Measurements from ENCODE around the gene MEPE. TPM values are rescaled to one million over a fixed set of nuclear protein-coding genes. Genes with fewer than 3 reads are reported as not detected.

Gene MEPE
- total RNA-seq, 4 donors from 2014 or later: not detected

DNA sequence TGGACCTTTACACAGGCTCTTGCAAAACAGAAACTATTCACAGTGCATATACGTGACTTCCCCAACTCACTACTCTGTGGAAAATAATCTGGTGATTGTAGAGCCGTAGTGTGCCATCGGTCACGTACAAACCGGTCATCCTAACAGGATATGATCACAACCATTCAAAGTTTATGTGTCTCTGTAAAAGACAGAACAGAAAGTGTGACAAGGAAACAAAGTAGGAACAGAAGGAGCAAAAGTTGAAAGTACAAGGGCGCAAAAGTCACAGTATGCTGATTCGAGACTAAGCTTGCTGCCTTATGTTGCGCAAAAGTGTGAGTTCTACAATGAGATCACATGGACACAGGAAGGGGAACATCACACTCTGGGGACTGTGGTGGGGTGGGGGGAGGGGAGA lies 18.6 kb downstream of the MEPE start:
- TF ChIP-seq, protein P1, sequence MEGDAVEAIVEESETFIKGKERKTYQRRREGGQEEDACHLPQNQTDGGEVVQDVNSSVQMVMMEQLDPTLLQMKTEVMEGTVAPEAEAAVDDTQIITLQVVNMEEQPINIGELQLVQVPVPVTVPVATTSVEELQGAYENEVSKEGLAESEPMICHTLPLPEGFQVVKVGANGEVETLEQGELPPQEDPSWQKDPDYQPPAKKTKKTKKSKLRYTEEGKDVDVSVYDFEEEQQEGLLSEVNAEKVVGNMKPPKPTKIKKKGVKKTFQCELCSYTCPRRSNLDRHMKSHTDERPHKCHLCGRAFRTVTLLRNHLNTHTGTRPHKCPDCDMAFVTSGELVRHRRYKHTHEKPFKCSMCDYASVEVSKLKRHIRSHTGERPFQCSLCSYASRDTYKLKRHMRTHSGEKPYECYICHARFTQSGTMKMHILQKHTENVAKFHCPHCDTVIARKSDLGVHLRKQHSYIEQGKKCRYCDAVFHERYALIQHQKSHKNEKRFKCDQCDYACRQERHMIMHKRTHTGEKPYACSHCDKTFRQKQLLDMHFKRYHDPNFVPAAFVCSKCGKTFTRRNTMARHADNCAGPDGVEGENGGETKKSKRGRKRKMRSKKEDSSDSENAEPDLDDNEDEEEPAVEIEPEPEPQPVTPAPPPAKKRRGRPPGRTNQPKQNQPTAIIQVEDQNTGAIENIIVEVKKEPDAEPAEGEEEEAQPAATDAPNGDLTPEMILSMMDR (IDR thresholded peaks at IDR 0.05; ENCODE audit: low read depth): no peak

DNA sequence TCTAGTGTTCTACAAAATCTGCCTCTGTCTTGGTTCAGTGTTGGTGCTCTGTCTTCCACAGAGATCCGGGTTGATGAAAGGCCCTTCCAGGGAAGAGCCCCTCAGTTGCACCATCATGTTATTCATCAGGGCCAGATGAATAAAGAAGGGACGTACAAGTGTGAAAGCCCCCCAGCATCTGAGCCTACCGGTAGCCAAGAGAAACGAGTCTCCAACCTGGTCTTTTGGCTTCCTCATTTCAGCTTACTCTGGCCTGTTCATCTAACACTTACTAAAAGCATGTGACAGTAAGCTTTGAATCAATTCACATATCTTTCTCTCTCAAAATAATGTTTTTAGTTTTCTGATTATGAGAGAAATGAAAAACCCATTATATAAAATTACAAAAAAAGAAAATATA lies 19.2 kb downstream of the MEPE start:
- TF ChIP-seq, protein P1 (IDR thresholded peaks at IDR 0.05; ENCODE audit: low read depth): no peak

DNA sequence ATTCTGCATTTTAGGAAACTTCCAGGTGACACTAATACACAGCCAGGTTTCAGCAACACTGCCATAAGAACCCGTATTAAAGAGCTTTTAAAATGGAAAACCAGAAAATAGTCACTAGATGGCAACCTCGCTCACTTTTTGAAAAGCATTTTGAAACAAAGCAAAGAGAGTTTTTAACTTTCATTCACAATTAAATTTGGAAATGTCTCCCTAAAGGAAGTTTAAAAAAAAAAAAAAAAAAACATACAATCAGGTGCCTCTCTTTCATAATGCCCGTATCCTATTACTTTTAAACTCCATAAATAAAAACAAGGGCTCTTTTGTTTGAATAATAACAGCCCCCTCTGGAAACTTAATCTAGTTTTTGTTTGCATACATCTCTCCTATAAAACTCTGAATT lies 20.3 kb downstream of the MEPE start:
- TF ChIP-seq, protein P1 (IDR thresholded peaks at IDR 0.05; ENCODE audit: low read depth): no peak

DNA sequence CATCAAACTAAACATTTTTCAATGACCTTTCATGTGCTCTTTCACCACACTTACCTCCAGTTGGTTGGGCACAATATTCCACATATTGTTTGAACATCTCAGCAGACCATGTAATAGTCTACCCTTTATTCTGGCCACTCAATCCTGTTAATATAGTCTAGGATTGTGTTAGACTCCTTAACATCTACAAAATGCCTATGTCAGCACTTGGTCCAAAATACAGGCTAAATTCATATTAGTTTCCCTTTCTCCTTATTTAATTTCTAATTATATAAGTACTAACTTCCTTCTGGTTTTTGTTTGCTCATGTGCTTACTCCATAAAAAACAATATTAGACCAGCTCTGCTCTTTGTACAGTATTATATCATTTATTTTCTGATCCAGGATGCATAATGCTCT lies 21.1 kb downstream of the MEPE start:
- TF ChIP-seq, protein P1 (IDR thresholded peaks at IDR 0.05; ENCODE audit: low read depth): no peak

DNA sequence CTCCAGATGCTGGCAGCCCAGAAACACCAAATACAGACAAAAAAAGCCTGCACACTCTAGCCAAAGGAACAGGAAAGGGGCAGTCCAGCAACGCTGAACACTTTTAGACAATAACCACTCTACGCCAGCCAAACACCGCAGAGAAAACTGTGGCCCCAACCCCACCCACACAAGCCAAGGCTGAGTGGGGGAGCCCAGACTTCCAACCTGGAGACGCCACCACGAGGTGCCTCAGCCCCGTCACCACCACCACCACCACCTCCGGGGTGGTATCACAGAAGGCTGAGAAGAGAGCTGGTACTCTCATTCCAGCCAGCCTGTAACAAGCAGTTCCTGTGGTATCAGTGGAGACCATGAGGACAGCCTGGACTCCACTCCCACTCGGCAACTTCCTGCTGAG lies 22.8 kb downstream of the MEPE start:
- TF ChIP-seq, protein P1 (IDR thresholded peaks at IDR 0.05; ENCODE audit: low read depth): no peak

DNA sequence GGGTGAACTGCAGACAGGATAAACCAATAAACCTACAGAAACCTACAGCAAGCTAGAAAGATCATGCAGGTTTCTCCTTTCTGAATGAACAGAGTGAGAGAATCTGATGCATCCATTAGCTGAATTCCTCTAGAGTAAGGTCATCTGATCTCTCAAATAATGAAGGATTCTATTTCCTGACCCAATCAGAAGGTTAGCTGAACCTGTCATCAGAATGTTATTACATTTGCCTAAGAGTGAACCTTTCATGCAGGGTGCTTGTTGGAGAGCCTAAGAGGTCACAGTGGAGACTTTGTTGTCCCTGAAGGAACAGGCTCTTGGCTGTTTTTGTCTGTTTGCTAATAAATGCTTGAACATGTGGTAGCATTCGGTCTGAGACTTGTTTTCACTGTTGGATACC lies 24.0 kb downstream of the MEPE start:
- TF ChIP-seq, protein P1 (IDR thresholded peaks at IDR 0.05; ENCODE audit: low read depth): no peak

DNA sequence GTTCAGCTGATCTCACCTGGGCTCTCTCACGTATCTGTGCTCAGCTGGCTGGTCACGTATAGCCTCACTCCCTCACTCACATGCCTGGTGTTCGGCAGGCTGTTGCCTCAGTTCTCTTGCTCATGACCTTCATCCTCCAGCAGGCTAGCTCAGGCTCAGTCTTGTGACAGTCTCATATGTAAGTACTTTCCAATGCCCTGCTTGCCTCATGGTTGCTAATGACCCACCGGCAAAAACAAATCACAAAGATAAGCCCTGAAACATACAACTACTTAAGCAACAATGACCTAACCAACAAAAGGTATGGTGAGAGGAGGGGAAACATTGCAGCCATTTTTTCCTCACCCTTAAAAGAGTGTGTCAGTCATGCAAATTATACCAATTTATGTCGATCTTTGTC lies 25.0 kb downstream of the MEPE start:
- TF ChIP-seq, protein P1 (IDR thresholded peaks at IDR 0.05; ENCODE audit: low read depth): no peak

Measured in subcutaneous adipose tissue (tissue), 4 donors.